ENCODE results near the gene MGST3. TPM values are rescaled to one million over a fixed set of nuclear protein-coding genes. Genes with fewer than 3 reads are reported as not detected.

Gene MGST3
- total and polyA plus RNA-seq, 2 of the 13 experiments (the other 11 are each of a cell fraction or from before 2014, with no cell fraction given) = 59.7 to 61.2 TPM

GRCh38 chr1:165639821-165640623 is 9.0 kb downstream of the MGST3 start:
- ATAC-seq = no peak
- Histone ChIP-seq H3K27ac (ENCODE audit: extremely low read length, insufficient read depth, low read length) (no peak overlapping the region), H3K4me1 (ENCODE audit: insufficient read depth, low read length) (peaks cover 18% of the 10 kb centered on the region), H3K4me2 (ENCODE audit: low read depth, low read length) (no peak overlapping the region), H3K79me2 (ENCODE audit: insufficient read depth, low read length) (no peaks in the 10 kb centered on the region), H3K27me3 (ENCODE audit: control insufficient read depth in 1 of 2, insufficient read depth in 2 of 2, low read length in 2 of 2) (no peaks in the 10 kb centered on the region), H2AFZ (ENCODE audit: low read length) (no peak overlapping the region), H3K9me3 (ENCODE audit: low read length) (no peaks in the 10 kb centered on the region), H3K4me3 (replicated peaks in 1 of 3; ENCODE audit: insufficient read depth in 1 of 3, low read depth in 2 of 3, low read length in 3 of 3) (no peak overlapping the region), H3K36me3 (replicated peaks in 1 of 2; ENCODE audit: control insufficient read depth in 1 of 2, insufficient read depth in 2 of 2, low read length in 2 of 2) (no peaks in the 10 kb centered on the region; a peak in 1 of 5 replicates), H4K20me1 (ENCODE audit: insufficient read depth, low read length) (no peaks in the 10 kb centered on the region), H3K9ac (ENCODE audit: insufficient read depth, low read depth, low read length) (no peak overlapping the region)
- in situ Hi-C loops (cut with HindIII; ENCODE audit: extremely low pct_ligation_motif_present, low pct_unique_long_range_greater_than_20kb) (no loop called here), intact Hi-C loops (cut with micrococcal nuclease; ENCODE audit: unreplicated experiment) (no loop called here)
- no TSS peak for BruUV-seq (replicated peaks)
- DNase-seq (ENCODE audit: low spot score) = no peak
- no peak for FAIRE-seq
- 83% methylated on average over 1 of the region's 1 CpG for WGBS (ENCODE audit: low lambda C conversion rate)
- ChIA-PET POLR2A (no interaction called here), CTCF (ENCODE audit: low intra/inter-chr PET ratio, low total read pairs) (no interaction called here)
- TF ChIP-seq CCAR2 (optimal IDR thresholded peaks at IDR 0.05; ENCODE audit: low read depth, low read length) = no peak
- TF ChIP-seq NFAT5 (CRISPR knock-in tag; IDR thresholded peaks at IDR 0.05) = no peak
- TF ChIP-seq, protein P1, sequence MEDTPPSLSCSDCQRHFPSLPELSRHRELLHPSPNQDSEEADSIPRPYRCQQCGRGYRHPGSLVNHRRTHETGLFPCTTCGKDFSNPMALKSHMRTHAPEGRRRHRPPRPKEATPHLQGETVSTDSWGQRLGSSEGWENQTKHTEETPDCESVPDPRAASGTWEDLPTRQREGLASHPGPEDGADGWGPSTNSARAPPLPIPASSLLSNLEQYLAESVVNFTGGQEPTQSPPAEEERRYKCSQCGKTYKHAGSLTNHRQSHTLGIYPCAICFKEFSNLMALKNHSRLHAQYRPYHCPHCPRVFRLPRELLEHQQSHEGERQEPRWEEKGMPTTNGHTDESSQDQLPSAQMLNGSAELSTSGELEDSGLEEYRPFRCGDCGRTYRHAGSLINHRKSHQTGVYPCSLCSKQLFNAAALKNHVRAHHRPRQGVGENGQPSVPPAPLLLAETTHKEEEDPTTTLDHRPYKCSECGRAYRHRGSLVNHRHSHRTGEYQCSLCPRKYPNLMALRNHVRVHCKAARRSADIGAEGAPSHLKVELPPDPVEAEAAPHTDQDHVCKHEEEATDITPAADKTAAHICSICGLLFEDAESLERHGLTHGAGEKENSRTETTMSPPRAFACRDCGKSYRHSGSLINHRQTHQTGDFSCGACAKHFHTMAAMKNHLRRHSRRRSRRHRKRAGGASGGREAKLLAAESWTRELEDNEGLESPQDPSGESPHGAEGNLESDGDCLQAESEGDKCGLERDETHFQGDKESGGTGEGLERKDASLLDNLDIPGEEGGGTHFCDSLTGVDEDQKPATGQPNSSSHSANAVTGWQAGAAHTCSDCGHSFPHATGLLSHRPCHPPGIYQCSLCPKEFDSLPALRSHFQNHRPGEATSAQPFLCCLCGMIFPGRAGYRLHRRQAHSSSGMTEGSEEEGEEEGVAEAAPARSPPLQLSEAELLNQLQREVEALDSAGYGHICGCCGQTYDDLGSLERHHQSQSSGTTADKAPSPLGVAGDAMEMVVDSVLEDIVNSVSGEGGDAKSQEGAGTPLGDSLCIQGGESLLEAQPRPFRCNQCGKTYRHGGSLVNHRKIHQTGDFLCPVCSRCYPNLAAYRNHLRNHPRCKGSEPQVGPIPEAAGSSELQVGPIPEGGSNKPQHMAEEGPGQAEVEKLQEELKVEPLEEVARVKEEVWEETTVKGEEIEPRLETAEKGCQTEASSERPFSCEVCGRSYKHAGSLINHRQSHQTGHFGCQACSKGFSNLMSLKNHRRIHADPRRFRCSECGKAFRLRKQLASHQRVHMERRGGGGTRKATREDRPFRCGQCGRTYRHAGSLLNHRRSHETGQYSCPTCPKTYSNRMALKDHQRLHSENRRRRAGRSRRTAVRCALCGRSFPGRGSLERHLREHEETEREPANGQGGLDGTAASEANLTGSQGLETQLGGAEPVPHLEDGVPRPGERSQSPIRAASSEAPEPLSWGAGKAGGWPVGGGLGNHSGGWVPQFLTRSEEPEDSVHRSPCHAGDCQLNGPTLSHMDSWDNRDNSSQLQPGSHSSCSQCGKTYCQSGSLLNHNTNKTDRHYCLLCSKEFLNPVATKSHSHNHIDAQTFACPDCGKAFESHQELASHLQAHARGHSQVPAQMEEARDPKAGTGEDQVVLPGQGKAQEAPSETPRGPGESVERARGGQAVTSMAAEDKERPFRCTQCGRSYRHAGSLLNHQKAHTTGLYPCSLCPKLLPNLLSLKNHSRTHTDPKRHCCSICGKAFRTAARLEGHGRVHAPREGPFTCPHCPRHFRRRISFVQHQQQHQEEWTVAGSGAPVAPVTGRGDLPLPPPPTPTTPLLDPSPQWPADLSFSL (CRISPR knock-in tag; IDR thresholded peaks at IDR 0.05) = no peak
- no peak for TF ChIP-seq MAFG (CRISPR knock-in tag; IDR thresholded peaks at IDR 0.05)
- no peak for TF ChIP-seq FOXP1 (IDR thresholded peaks at IDR 0.05)
- TF ChIP-seq FOXP1 (CRISPR knock-in tag; IDR thresholded peaks at IDR 0.05) = no peak
- no peak for TF ChIP-seq BHLHE40 (IDR thresholded peaks at IDR 0.05; ENCODE audit: low read length)
- TF ChIP-seq SMYD3 (CRISPR knock-in tag; IDR thresholded peaks at IDR 0.05) = no peak
- no peak for TF ChIP-seq ZNF709 (CRISPR knock-in tag; IDR thresholded peaks at IDR 0.05)
- no peak for TF ChIP-seq MTERF4 (CRISPR knock-in tag; IDR thresholded peaks at IDR 0.05)
- no peak for TF ChIP-seq FOXA3 (CRISPR knock-in tag; IDR thresholded peaks at IDR 0.05)
